Mucosa of gallbladder (tissue), 1 donor: ENCODE data around the gene IVD. TPM values are rescaled to one million over a fixed set of nuclear protein-coding genes. Genes with fewer than 3 reads are reported as not detected.

Experiments
- DNase-seq: peaks from one replicate; pipeline ENCODE4 v3.0.0-alpha.2; 2020; ENCODE audit warnings: low spot score
- total RNA-seq: library from RNA; stranded (reverse); gene quantifications from one replicate; pipeline ENCODE4 v1.2.1, GENCODE V29; 2021
- donor health status: DM: no; HTN: no; CAD: no.

The IVD gene
- total RNA-seq, 1 donor from 2014 or later: 123 TPM

DNA sequence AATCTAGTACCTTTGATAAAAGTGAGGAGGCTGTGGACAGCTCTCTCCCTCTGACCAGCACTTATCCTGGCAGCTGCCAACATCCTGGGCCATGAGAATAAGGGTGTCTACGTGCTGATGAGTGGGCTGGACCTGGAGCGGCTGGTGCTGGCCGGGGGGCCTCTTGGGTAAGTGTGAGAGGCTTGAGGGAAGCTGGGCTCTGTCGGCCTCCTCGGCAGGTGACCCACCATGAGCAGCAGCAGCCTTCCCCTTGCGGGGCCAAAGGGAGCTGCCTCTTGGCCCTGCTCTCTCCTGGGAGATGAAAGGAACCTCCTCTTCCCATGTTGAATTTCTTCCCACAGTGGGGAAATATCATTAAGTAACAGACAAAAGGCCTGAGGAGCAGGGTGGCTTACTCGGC lies 9.2 kb downstream of the IVD start:
- DNase-seq: no peak

DNA sequence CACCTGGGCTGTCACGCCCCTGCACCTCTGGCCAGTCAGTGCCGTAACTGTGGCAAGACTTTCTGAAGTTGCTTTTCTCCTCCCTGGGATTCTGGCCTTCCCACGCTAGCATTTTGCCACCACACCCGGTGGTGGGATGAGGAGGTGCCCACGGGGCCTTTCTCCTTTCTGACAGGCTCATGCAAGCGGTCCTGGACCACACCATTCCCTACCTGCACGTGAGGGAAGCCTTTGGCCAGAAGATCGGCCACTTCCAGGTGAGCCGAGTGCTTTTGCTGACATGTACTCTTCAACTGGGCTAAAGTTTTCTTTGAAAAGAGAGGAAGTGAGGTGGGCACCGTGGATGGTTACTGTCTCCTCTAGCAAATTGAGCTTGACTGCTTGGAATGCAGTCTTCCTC lies 9.6 kb downstream of the IVD start:
- no peak for DNase-seq

DNA sequence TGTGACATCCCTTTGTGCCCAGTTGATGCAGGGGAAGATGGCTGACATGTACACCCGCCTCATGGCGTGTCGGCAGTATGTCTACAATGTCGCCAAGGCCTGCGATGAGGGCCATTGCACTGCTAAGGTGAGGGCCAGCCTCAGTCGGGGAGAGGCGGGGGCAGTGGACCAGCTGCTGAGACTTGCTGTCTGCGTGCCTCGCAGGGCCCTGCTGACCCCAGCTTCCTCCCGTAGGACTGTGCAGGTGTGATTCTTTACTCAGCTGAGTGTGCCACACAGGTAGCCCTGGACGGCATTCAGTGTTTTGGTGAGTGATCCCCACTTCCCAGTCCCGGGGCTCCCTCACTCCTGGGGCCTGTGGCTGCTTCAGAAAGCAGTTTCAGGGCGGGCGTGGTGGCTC lies 10.5 kb downstream of the IVD start:
- no peak for DNase-seq

DNA sequence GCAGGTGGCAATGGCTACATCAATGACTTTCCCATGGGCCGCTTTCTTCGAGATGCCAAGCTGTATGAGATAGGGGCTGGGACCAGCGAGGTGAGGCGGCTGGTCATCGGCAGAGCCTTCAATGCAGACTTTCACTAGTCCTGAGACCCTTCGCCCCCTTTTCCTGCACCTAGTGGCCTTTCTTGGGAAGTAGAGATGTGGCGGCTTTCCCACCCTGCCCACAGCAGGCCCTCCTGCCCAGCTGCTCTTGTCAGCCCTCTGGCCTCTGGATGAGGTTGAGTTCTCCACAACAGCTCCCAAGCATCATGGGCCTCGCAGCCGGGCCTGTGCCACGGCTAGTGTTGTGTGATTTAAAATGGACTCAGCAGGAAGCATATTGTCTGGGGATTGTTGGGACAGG lies 12.5 kb downstream of the IVD start:
- DNase-seq: no peak

DNA sequence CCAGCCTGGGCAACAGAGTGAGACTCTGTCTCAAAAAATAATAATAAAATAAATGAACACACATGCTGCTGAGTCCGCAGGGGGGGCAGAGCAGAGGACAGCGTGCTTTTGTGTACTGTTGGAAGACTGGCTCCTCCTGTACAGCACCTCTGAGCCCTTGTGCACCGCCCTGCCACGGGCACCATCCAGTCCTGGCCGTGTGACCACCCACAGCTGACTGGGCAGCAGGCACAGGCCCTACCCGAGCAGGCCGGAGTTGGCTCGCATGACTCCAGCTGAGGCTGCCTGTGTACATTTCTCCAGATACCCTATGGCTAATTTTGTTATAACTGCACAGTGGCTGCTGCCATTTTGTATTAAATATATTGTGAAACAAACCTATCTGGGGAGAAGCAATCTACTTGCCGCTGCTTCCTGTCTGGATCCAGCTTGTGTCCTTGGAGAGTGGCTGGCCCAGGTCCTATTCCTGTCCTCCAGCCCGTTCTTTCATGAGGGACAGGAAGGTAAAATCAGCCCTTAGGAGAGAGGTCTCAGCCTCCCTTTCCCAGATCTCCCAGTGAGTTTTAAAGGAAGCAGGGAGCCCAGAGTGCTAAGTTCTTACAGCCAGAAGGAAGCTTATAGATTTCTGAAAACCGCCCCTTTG lies 14.6 kb downstream of the IVD start:
- DNase-seq: no peak

DNA sequence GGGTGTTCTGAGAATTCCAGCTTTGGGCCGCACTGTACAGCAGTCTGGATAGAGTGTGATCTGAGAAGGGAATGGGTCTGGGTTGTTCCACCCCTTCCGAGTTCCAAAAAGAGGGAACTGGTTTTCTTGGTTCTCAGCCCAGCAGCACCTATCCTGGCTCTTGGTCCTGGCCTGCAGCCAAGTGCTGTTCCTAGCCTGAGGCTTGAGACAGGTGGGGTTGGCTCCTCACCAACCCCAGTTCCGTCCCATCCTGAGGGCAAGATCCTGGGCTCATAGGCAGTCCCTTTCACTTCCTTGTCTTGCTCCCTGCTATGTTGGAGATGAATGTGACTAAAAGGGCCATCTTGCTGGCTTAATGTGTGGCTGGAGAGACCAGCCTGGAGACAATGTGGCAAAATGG lies 15.2 kb downstream of the IVD start:
- peak; percentile 86 for DNase-seq

DNA sequence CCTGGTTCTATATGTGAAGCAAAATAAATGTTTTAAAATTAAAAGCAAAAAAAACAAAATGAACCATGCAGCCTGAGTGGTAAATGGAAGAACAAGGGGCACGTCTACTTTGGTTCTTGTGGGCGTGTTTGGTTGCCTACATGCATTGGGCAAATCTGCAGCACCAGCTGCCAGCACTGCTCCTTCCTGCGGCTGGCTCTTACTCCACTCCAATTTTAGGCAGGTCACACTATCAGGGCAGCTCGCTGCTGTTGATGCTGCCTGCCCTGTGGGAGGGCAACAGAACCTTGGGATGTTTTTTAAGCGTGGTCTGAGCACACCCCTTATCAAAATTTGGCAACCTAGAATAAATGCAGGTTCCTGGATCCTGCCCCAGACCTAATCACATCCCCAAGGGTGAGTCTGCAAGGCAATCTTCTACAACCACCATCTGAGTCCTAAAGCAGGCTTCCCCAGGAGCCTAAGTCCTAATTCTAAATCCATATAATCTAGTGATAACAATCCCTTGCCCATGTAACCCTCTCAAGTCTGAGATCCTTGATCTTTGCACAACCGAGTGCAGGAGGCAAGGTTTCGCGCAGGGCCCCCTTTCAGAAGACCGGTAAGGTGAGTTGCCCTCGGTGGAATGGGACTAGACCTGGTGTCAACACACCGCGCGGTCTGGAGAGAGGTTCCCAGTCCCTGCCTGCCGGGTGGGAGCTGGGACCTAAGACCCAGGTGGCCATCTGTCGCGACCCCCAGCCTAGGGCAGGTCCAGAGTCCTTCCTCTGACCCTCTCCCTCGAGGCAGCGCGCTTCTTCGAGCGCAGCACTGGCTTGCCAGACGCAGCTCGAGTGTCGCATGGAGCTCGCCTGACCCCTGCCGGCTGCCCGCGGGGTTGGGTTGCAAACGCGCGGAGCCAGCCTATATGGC lies 15.9 kb downstream of the IVD start:
- peak; percentile 78 for DNase-seq

DNA sequence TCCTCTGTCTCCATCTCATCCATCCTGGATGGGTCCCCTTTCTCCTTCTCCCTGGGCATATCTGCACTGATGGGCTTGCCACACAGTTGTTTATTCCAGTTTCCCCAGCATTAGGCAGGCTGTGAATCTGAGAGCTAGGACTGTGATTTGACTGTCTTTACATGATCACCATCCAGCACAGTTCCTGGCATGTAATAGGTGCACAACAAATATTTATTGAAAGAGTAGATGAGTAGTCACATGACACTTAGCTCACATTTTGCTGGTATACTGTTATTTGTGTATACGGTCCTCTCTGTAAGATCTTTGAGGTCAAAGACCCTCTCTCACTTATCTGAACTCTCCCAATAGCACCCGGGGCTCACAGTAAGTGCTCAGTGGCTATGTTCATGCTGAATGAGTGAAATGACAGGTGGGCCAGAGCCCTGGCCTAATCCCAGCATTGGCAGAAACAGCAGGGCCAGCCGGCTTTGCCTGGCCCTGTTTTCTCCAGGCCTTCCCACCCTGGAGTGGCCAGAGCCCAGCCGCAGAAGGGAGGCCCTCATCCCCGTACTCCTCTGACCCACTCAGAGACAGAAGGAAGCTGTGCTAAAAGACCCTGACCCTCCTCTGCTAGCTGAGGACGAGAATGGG lies 19.0 kb downstream of the IVD start:
- no peak for DNase-seq

DNA sequence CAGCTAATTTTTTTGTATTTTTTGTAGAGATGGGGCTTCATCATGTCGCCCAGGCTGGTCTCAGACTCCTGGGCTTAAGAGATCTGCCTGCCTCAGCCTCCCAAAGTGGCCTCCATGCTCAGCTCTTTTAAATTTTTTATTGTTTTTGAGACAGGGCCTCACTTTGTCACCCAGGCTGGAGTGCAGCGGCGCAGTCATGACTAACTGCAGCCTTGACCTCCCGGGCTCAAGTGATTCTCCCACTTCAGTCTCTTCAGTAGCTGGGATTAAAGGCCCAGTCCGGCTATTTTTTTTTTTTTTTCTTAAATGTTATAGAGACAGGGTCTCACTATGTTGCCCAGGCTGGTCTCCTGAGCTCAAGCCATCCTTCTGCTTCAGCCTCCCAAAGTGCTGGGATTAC lies 20.1 kb downstream of the IVD start:
- DNase-seq: no peak

DNA sequence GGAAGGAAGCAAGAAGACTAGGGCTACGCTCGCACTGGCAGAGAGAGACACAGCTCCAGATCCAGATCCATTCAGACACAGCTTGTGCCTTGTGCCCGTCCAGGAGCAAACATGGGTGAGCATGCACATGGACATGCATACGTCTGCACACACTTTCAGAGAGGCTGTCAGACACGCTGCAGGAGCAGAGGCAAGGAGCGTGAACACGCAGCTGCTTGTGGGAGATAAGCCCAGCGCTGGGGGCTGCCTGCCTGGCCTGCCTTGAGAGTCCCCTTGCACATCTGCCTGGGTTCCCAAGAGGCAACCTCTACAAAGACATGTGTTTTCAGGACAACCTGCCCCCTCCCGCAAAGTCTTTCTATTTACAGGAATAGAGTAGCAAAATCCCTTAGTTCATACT lies 21.6 kb downstream of the IVD start:
- DNase-seq: no peak

DNA sequence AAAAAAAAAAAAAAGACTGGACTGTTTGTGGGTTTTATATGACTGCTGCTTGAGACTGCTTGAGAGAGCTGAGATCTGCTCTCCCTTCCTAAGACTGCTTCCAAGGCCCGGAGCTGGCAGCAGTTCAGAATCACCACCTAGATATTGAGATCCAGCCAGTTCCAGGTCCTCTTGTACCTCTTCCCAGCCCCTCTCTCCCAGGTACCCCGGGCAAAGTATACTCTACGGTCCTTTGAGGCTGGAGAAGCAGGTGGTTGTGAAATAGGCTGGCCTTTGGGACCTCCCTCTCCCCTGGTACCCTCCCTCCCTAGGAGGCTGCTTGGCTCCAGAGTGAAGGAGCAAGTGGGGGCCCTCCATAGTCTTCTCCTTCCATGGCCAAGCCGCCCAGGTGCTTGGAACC lies 22.6 kb downstream of the IVD start:
- no peak for DNase-seq

DNA sequence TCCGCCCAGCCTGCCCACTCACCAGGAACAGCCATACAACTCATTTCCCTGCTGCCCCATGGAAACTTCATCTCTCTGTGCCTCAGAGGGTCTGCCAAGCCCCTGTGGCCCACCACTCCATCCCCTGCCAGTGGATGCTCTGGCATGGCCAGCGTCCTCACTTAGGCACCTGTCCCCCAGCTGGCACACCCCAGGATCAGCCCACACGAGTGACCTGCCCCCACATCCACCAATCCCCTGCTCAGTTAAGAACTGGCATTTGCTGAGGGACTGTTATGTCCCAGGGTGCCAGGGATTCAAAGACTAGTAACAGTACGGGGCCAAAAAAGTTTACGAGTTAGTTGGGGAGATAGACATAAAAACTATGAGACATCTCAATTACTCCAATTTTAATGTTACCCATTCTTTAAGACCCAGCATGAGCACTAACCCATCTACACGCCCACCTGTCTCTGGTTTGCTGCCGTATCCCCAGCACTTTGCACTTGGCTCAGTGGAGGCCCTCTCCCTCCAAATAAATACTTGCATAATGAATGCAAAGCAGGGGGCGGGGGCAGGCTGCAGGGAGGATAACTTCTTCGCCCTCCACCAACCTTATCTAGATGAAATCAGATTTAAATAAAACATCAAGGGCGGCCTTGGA lies 23.6 kb downstream of the IVD start:
- DNase-seq: no peak

DNA sequence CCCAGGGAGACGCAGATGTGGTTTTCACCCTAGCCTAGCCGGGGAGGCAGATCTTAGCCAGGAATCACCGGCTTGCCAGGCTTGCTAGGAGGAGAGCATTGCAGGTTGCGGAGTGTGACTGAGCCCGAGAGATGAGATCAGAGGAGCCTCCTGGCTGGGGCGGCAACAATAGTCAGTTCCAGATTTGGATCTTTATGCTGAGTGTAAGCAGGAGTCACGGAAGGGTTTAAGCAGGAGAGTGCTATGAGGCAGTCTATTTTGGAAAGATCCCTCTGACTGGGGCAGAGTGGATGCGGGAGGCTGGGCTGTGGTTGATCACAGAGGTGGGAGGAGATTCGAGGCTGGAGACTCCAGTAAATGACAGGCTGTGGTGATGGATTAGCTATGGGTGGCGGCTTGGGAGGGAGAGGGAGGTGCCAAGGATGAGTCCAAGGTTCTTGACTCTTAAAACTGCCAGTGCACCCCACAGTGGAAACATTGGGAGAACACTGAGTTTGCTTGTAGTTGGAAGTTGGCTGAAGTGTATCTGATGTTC lies 24.7 kb downstream of the IVD start:
- no peak for DNase-seq

DNA sequence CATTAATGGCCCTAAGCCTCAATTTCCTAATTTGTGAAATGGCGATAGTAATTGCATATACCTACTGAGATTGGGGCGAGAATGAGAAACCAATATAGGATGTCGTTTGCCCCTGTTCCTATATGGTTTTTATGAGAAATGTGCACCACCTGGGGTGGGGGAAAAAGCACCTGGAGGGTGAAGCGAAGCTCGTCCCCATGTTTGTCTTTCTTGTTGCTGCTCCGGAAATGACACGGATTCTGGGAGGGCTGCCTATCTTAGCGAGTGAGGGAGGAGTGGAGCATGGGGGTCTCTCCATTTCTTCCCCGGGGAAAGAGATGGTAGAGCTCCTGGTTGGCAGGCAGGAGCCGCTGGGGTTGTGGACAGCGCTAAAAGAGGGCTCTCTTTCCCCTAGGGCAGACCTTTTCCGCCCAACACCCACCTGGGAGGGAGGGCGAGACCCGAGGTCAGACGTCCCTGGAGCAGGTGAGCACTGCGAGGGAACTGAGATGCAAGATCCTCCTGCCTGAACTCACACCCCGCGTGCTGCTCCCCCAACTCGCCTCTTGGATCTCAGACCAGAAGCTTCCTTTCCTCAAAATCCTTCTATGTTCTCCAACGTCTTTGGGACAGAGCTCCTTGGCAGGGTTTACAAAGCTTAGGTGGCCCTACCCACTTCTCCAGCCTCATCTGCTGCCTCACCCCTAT lies 29.6 kb downstream of the IVD start:
- DNase-seq: no peak

DNA sequence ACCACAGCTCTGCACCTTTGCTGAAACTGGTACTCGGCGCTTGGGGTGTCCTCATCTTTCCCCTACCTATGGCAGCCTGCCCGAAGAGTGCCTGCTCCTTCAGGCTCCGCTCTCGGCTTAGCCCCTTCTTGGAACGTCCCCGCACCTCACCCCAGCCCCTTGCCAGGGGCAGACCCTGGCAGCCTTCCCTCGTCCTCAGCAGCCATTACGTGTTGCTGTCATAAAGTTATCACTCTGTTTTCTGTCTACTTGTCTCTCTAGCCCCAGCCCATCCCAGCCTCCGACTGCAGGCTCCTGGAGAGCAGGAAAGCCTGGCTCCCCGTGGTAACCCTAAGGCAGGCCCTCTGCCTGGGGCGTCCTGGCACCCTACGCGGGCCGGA lies 30.1 kb downstream of the IVD start:
- DNase-seq: no peak

DNA sequence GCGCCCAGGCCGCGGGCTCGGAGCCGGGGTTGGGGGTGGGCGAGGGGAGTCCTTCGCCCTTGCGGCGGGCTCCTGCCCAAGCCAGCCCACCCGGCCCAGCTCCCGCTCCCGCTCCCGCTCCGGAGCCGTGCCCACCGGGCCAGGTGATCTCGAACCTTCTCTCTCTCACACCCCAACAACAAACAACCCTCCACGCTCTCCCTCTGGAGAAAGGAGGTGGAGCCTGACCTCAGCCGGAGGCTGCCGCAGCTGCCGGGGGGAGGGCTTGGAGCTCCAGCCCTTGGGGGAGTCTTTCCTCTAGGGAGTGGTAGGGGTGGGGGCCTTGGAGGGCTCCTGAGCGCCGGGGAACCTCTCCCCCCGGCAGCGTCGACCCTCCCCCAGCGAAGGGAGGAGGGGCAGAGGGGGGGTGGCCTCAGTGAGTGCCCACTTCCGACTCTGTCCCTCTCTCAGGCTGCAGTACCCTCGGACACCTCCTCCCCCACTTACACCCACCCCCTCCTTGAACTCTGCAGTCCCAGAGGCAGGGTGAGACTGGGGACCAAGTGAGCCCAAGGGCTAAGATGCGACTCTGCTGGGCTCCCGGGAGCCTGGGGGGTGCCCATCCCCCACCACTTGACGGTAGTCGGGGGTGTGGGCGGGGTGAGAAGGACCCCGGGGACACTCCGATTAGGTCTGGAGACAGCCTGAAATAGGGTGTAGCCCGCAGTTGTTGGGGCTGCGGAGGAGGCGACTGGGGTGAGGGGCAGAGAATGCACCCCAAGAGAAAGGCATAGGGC lies 30.7 kb downstream of the IVD start:
- no peak for DNase-seq

DNA sequence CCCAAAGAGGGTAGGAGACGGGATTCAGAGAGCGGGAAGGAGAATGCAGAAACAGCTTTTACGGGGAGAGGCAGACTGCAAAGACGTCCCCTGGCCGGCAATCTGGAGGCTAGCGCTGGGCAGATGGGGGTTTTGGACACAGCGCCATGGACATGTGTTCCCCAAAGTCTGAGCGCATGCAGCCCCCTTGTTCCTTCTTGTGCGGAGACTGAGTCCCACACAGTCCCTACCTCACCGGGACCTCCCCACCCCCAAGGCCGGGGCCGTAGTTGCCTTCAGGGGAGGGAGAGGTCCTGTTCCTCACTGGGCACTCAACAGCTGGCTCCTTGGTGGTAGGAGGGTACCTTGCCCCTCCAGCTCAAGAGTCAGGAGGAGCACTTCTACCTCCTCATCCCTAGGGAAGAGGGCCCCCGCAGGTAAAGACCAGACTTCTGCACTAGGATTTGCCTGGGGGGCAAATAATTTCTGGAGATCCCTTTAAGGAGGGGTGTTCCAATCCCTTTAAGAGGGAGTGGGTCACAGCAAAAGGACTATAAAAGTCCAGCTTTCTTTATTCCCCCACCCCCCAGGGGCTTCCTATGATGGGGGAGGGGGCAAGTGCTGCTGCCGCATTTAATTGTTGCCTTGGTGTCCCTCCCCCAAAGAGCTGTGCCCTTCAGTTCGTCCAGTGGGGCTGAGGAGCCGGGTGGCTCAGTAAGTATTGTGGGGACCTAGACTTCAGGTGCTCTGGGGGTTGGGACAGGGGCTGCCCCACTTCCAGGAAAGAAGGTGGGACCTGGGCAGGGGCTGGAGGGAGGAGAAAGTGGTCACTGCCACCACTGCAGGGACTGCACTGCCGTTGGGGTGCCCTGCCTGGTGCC lies 31.5 kb downstream of the IVD start:
- no peak for DNase-seq

DNA sequence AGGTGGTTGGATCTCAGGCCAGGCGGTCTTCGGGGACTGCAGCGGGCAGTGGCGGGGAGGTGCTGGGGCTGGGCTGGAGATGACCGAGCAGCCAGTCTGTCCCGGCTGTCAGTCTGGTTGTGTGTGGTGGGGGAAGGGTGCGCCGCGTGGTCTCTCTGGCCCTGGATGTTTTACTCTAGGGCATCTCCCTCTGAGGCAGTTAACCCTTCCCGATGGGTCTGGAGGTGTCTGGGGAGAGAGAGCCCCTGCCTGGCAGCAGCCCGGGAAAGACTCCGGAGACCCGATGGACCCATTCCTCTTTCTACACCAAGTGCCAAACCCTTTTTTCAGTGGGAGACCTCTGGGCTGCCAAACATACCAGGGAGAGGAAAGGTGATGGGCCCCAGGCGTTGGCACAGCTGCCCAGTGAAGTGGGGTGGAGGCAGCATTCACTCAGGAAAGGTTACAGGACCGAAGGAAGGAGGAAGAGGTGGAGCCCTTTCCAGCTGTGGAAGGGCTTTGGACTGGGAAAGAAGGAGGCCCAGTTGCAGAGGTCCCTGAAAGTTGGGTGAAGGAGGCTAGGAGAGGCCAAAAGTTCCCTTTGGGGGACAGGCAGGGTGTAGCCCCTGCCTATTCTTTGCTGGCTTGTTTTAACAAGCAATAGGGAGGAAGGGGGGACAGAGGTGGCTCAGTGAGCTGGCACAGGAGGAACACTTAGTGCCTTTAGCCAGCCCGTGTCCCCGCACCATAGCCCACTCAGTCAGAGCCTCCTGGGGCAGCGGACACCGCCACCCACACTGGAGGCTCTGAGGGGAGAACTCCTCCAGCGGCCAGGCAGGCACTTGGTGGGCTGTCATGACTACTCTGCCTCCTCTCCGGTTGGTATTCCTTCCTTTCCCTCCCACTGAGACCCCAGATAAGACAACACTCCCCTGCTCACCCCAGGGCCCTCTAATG lies 32.4 kb downstream of the IVD start:
- DNase-seq: no peak

DNA sequence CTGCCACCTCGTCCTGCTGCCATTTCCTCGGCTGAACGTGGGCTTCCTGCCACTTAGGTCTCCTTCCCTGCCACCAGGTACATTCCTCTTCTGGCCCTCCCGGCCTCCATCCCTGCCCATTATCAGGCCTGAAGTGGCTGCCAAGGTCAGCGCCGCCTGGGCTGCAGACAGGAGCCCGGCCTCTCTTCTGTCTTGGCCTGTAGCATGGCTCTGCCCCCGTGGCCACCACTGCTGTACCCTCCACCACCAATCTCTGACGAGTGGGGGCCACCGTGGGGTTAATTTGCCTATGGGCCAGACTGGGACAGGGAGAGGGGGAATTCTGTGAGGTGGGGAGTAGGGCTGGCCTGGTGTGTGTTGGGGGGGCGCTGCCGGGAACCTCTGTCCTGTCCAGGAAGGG lies 33.1 kb downstream of the IVD start:
- DNase-seq: no peak
